HG02885 (cell line): ENCODE measurements around the gene CD164L2.

Experiments used
- ATAC-seq: cut with Tn5 transposase; IDR thresholded peaks from one replicate; pipeline ENCODE4 v1.9.1; 2021; ENCODE audit warnings: mild to moderate bottlenecking; ENCODE audit not compliant: unreplicated experiment, poor library complexity

CD164L2 gene

DNA sequence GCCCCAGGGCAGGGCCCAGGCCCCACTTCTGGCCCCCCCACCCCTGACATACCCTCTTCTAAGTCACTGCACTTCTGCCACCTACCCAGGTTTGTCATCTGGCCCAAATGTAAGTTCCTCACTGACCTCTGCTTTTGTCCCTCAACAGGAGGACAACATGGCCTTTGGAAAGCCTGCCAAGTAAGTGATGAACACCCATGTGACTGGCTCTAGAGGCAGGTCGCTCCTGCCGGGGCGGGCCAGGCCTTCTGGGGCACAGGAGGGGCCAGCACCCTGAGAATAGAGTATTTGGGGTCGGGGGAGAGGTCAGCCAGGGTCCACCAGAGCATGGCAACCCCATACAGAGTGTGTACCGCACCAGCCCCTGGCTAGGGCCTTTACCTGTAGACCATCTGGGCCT is 51.2 kb downstream of the CD164L2 start:
- no peak for ATAC-seq

DNA sequence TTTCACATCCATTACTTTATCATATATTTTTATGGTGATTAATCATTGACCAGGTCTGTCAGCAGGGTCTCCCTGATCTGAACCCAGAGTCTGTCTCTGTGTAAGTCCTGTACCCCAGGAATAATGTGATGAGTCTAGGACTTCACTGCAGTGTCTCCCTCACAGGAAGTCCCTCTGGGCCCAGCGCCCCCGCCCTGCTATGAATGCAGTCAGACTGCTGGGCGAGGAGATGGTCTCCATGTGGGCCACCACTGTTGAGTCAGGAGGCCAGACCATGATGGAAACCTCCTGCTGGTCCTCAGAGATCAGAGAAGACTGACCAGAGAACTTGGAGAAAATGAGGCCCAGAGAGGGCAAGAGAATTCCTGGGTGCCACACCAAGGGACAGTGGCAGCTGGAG is 51.7 kb downstream of the CD164L2 start:
- no peak for ATAC-seq

DNA sequence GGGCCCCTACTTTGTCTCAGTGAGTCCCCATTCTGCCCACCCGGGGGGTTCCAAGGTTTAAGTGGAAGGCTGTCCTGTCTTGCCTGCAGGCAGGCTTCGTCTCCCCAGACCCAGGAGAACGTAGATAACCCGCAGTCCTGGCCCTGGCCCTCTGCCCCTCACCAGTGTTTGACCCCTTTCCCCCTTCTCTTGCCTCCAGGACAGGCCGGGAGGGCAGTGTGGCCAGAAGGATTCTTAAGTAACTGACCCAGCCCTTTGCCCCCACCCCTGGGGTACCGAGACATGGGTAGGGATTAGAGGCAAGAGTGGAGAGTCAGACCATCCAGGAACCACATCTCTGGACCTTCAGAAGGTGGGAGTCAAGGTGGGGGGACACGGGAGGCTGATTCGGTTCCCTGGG is 52.3 kb downstream of the CD164L2 start:
- no peak for ATAC-seq
